ENCODE data around the gene NEIL1.
A peak's percentile ranks its signal among the peaks of the same experiment; 100 is the strongest.
"Not testable (repeated sequence)": the region's sequence is repeated elsewhere in the genome, so short reads cannot be mapped to it uniquely, and the experiment has no call there.

NEIL1 gene

DNA sequence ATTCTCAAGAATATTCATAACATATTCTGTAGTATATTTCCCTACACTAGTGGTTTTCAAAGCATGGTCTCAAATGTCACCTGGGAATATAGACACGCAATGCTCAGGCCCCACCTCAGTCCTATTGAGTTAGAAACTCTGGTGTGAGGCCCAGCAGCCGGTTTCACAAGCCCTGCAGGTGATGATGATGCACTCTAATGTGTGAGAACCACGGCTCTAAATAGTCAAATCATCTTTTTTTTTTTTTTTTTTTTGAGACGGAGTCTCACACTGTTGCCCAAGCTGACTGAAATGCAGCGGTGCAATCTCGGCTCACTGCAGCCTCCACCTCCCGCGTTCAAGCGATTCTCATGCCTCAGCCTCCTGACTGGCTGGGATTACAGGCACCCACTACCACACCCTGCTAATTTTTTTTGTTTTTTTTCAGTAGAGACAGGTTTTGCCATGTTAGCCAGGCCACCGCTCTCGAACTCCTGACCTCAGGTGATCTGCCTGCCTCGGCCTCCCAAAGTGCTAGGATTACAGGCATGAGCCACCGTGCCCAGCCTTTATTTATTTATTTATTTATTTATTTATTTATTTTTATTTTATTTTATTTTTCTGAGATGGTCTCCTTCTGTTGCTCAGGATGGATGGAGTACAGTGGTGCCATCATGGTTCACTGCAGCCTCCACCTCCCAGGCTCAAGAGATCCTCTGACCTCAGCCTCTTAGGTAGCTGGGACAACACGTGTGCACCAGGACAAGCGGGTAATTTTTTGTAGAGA lies 13.0 kb upstream of the NEIL1 start:
- not testable (repeated sequence) for DNase-seq (ENCODE audit: low read depth in 2 of 2)

DNA sequence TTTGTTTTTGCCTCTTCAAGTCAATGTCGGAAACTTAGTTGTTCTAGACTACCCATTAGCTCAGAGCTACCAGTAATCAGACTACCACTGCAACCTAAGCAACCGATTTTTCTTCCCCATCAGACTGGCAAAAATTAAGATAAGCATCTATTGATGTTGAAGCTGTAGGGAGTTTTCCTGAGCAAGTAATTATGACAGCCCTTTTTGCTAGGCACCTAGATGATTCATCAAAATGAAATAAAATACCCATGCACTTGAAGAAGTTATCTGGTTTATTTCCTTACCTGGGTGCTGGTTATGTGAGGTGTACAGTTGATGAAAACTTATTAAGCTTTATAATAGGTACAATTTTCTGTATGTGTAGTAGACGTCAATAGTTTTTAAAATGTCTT lies 11.5 kb upstream of the NEIL1 start:
- DNase-seq (ENCODE audit: low read depth in 2 of 2) = no peak

GRCh38 chr15:75335705-75336355 lies 11.0 kb upstream of the NEIL1 start, which contains the start of gene COMMD4:
Gene COMMD4 (plus strand): TSS chr15:75336063. CDS start chr15:75336090, 27 bp downstream.
- DNase-seq (ENCODE audit: low read depth in 2 of 2) = peak; percentile 80 to 85

- DNase-seq (ENCODE audit: low read depth in 2 of 2) = no peak
Measured at GRCh38 chr15:75338661-75339240, 8.1 kb upstream of the NEIL1 start.

DNA sequence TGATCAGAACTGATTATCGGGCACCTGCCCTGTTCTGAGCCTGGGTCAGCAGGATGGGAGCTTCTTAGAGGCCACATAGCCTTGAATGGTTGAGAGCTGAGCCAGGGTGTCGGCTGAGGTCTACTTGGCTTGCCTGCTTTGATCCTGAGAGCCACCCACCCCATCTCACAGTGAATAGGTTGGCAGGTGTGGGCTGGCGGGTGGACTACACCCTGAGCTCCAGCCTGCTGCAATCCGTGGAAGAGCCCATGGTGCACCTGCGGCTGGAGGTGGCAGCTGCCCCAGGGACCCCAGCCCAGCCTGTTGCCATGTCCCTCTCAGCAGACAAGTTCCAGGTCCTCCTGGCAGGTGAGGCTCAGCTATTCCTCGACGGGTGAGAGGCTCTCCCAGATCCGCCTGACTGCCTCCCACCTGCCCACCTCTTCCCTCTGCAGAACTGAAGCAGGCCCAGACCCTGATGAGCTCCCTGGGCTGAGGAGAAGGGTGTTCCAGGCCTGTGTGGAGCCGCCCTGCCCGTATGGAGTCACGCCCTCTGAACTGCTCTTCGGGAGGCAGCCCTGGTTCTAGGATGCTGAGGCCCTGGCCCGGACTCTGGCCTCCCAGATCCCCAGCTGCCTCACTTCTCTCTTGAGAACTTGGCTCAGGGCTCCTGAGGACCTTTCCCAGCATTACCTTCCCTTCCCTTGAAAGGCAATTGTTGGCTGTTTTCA lies 7.2 kb upstream of the NEIL1 start:
- no peak for DNase-seq (ENCODE audit: low read depth in 2 of 2)

DNA sequence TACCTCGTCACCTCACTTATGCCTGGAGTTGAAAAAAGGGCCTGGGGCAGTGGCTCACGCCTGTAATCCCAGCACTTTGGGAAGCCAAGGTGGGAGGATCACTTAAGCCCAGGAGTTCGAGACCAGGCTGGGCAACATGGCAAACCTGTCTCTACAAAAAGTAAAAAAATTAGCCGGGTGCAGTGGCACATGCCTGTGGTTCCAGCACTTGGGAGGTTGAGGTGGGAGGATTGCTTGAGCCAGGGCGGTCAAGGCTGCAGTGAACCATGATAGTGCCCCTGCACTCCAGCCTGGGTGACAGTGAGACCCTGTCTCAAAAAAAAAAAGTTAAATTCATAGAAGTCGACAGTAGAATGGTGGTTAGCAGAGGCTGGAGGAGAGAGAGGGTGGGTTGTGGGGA lies 4.6 kb upstream of the NEIL1 start:
- no peak for DNase-seq (ENCODE audit: low read depth in 2 of 2)

- DNase-seq (ENCODE audit: low read depth in 2 of 2) = not testable (repeated sequence)
Measured at GRCh38 chr15:75343953-75344352, 2.9 kb upstream of the NEIL1 start.

GRCh38 chr15:75347222-75348033 lies 589 bp downstream of the NEIL1 start:
- DNase-seq (ENCODE audit: low read depth in 2 of 2) = peak in 1 of 2 experiments; percentile 38

DNA sequence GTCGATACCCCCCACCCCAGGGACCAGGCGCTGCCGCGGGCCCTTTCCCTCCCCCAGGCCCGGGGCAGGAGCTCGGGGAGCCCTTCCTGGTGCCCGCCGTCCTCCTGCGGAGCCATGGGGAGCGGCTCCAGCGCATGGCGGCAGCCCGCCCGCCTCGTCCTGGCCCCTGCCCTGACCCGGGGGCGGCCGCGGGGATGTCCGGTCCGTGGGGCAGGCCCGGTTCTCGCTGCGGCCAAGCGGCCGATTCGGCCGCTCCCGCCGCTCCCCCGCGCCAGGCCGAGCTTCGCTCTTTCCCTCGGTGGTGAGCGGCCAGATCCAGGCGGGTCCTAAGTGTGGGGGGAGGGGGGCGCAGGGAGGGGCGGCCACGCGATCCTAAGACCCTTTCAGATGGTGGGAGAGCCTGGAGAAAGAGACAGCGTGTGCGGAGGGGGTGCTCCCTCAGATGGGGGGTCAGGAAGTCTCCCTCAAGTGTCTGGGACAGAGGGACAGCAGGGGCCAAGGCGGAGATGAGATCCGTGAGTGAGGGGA lies 1.3 kb downstream of the NEIL1 start:
- DNase-seq (ENCODE audit: low read depth in 2 of 2) = no peak

GRCh38 chr15:75348562-75349350 lies 1.9 kb downstream of the NEIL1 start:
- no peak for DNase-seq (ENCODE audit: low read depth in 2 of 2)

DNA sequence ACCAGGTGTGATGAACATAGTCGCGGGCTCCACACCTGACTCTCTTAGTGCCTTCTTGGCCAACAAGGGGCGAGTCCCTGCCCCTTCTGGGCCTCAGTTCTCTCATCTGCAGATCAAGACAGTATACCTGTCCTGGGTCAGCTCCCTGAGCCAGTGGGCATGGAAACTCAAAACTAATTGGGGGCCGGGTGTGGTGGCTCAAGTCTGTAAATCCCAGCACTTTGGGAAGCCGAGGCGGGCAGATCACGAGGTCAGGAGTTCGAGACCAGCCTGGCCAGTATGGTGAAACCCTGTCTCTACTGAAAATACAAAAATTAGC lies 2.5 kb downstream of the NEIL1 start:
- not testable (repeated sequence) for DNase-seq (ENCODE audit: low read depth in 2 of 2)

- DNase-seq (ENCODE audit: low read depth in 2 of 2) = peak in 1 of 2 experiments; percentile 54
Measured at GRCh38 chr15:75349851-75350588, 3.2 kb downstream of the NEIL1 start.

- no peak for DNase-seq (ENCODE audit: low read depth in 2 of 2)
Measured at GRCh38 chr15:75350601-75351361, 3.9 kb downstream of the NEIL1 start.

- no peak for DNase-seq (ENCODE audit: low read depth in 2 of 2)
Measured at GRCh38 chr15:75352186-75353080, 5.6 kb downstream of the NEIL1 start.

GRCh38 chr15:75353604-75354003 lies 6.8 kb downstream of the NEIL1 start:
- no peak for DNase-seq (ENCODE audit: low read depth in 2 of 2)

- no peak for DNase-seq (ENCODE audit: low read depth in 2 of 2)
Measured at GRCh38 chr15:75354454-75354853, 7.6 kb downstream of the NEIL1 start.

DNA sequence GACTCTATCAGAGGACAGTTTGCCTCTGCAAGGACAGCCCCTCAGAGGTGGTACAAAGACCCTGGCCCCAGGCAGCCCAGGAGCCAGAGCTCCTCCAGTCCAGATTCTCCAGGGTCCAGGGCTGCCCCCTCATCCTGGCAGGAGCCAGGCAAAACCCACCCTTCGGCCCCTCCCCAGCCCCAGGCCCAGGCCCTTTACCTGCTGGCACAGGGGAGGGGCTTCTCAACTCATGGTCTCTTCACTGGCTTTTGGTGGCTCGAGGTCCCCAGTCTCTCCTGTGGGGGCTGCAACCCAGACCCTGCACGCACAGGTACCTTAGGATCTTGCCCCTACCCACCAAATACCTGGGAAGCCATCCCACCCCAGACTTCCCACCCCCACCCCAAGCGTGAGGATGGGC lies 8.5 kb downstream of the NEIL1 start:
- DNase-seq (ENCODE audit: low read depth in 2 of 2) = no peak

GRCh38 chr15:75356006-75356405 lies 9.2 kb downstream of the NEIL1 start:
- no peak for DNase-seq (ENCODE audit: low read depth in 2 of 2)

Data from stimulated activated CD4-positive, alpha-beta T cell treated with anti-CD3 and anti-CD28 coated beads, Interleukin-12 subunit alpha, Interleukin-12 subunit beta, amount 100 ng/mL, for 24 hours (primary cell).